ENCODE data around the gene TNC. TPM values are rescaled to one million over a fixed set of nuclear protein-coding genes. Genes with fewer than 3 reads are reported as not detected.

TNC gene
- total RNA-seq, 4 donors from 2014 or later = 79.7 to 242 (median 161) TPM

GRCh38 chr9:115142517-115143270, 24.7 kb upstream of the TNC start:
- DNase-seq = no peak
- TF ChIP-seq POLR2A (IDR thresholded peaks at IDR 0.05) (no peak), CTCF (IDR thresholded peaks at IDR 0.05) (no peak)
- H3K27ac ChIP-seq = no peak overlapping the region
- no peaks in the 10 kb centered on the region for H3K27me3 ChIP-seq
- H3K4me3 ChIP-seq = no peak overlapping the region
- no peaks in the 10 kb centered on the region for H3K36me3 ChIP-seq
- H3K4me1 ChIP-seq = peaks cover 0 to 3% of the 10 kb centered on the region in 2 donors
- no peaks in the 10 kb centered on the region for H3K9me3 ChIP-seq
- intact Hi-C loops (cut with DNase I; ENCODE audit: low total_unique reads) = no loop called here

- intact Hi-C loops (cut with DNase I; ENCODE audit: low total_unique reads) = no loop called here
- H3K4me3 ChIP-seq = no peak overlapping the region
- no peaks in the 10 kb centered on the region for H3K27me3 ChIP-seq
- no peak for DNase-seq
- no peak for TF ChIP-seq CTCF (IDR thresholded peaks at IDR 0.05)
- TF ChIP-seq POLR2A (IDR thresholded peaks at IDR 0.05) = no peak
- no peaks in the 10 kb centered on the region for H3K9me3 ChIP-seq
- H3K27ac ChIP-seq = no peak overlapping the region
- no peaks in the 10 kb centered on the region for H3K36me3 ChIP-seq
- H3K4me1 ChIP-seq = peaks cover 0 to 3% of the 10 kb centered on the region in 2 donors
Observed at GRCh38 chr9:115142090-115142489, 24.1 kb upstream of the TNC start.

- no peak for DNase-seq
- Histone ChIP-seq H3K27me3 (no peaks in the 10 kb centered on the region), H3K9me3 (no peaks in the 10 kb centered on the region), H3K27ac (no peak overlapping the region), H3K4me3 (no peak overlapping the region), H3K36me3 (no peaks in the 10 kb centered on the region), H3K4me1 (peaks cover 0 to 3% of the 10 kb centered on the region in 2 donors)
- intact Hi-C loops (cut with DNase I; ENCODE audit: low total_unique reads) = no loop called here
- TF ChIP-seq POLR2A (IDR thresholded peaks at IDR 0.05) (no peak), CTCF (IDR thresholded peaks at IDR 0.05) (no peak)
Observed at GRCh38 chr9:115141612-115142011, 23.7 kb upstream of the TNC start.

GRCh38 chr9:115138151-115138550, 20.2 kb upstream of the TNC start:
- Histone ChIP-seq H3K27me3 (no peaks in the 10 kb centered on the region), H3K36me3 (no peaks in the 10 kb centered on the region), H3K4me1 (no peaks in the 10 kb centered on the region), H3K4me3 (no peak overlapping the region), H3K27ac (no peak overlapping the region), H3K9me3 (no peaks in the 10 kb centered on the region)
- intact Hi-C loops (cut with DNase I; ENCODE audit: low total_unique reads) = no loop called here
- TF ChIP-seq POLR2A (IDR thresholded peaks at IDR 0.05) = no peak
- no peak for TF ChIP-seq CTCF (IDR thresholded peaks at IDR 0.05)
- no peak for DNase-seq

- Histone ChIP-seq H3K4me3 (no peak overlapping the region), H3K9me3 (no peaks in the 10 kb centered on the region), H3K36me3 (no peaks in the 10 kb centered on the region), H3K27me3 (no peaks in the 10 kb centered on the region), H3K27ac (no peak overlapping the region), H3K4me1 (no peaks in the 10 kb centered on the region)
- TF ChIP-seq POLR2A (IDR thresholded peaks at IDR 0.05) (no peak), CTCF (IDR thresholded peaks at IDR 0.05) (no peak)
- intact Hi-C loops (cut with DNase I; ENCODE audit: low total_unique reads) = no loop called here
- no peak for DNase-seq
Observed at GRCh38 chr9:115137526-115137925, 19.6 kb upstream of the TNC start.
